HG03460 (cell line): Measurements from ENCODE around the gene DIP2B.
"Not testable (repeated sequence)": the region's sequence is repeated elsewhere in the genome, so short reads cannot be mapped to it uniquely, and the experiment has no call there.

Source experiments
- ATAC-seq: cut with Tn5 transposase; IDR thresholded peaks from one replicate; pipeline ENCODE4 v1.9.1; 2021; ENCODE audit not compliant: unreplicated experiment

DIP2B gene

DNA sequence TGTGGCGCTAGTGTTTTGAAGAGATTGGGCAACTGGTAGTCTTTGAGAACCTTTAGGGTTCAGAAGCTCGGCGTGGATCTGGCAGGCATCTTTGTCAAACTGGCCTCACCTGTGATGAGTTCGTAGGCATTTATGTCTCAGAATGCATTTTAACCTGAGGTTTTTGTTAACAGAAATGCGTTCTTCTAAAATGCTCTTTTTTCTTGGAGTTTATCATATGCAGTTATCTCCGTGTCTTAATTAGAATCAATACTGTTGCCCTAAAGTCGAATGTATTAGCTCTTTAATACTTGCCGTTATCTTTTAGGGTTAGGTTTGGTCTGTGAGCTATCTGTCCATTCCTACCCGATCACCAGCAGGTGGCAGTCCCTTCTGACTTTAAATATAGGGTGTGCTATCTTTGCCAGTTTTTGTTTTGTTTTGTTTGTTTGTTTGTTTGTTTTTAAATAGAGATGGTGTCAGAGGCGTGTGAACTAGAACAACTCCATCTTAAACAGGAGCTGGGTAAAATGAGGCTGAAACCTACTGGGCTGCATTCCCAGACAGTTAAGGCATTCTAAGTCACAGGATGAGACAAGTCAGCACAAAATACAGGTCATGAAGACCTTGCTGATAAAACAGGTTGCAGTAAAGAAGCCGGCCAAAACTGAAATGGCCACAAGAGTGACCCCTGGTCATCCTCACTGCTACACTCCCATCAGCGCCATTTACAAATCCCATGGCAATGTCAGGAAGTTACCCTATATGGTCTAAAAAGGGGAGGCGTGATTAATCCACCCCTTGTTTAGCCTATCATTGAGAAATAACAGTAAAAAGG lies 260.5 kb downstream of the DIP2B start:
- ATAC-seq: peak; percentile 22

DNA sequence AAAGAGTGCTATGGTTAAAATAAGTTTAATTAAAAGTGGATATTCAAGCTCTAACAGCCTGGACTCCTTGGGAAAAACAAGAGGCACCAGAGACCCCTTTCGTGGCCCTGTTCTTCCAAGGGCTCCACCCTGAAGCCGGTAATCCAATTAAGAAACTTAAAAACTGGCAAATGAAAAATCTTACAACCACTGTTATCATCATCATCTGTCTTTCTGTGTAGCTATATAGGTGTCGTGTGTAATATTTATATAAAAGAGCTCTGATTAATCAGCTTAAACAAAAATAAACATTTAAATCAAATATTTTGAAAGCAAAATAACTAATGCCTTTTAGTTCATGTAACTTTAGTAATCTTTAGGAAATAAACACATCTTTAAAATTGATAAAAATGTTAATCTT lies 263.6 kb downstream of the DIP2B start:
- no peak for ATAC-seq

DNA sequence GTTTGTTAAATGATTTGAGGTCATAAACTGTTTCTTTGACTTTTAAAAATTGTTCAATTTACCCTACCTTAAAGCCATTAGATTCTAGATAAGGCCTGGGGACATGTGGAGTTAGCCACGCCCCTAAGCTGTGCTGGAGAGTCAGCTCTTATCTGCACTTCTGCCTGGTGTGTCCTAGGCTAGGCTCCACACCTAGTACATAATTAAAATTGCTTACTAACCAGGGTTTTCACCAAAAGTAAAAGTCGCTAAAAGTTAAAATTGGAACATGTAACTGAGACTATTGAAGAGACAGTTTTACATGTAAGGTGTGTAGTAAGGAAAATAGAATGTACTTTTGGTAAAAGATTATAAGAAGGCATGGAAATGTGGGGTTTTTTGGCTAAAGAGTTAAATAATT lies 264.0 kb downstream of the DIP2B start:
- ATAC-seq: not testable (repeated sequence)

DNA sequence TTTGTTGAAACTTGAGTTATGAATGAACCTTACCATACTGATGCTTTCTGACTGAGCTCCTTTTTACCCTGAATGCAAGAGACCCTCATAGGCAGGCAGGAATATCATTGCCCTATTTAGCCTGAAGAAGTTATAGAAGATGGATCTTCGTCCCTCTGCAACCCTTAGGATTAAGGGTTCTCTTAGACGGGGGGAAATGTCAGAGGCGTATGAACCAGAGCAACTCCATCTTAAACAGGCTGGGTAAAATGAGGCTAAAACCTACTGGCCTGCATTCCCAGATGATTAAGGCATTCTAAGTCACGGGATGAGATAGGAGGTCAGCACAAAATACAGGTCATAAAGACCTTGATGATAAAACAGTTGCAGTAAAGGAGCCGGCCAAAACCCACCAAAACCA lies 266.6 kb downstream of the DIP2B start:
- no peak for ATAC-seq

DNA sequence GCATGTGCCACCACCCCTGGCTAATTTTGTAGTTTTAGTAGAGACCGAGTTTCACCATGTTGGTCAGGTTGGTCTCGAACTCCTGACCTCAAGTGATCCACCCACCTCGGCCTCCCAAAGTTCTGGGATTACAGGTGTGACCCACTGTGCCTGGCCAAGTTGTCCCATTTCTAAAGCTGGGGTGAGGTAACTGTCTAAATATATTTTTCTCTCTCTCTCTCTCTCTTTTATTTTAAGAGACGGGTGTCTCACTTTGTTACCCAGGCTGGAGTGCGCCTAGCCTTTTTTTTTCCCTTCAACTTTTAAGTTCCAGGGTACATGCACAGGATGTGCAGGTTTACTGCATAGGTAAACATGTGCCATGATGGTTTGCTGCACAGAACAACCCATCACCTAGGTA lies 267.7 kb downstream of the DIP2B start:
- ATAC-seq: no peak

DNA sequence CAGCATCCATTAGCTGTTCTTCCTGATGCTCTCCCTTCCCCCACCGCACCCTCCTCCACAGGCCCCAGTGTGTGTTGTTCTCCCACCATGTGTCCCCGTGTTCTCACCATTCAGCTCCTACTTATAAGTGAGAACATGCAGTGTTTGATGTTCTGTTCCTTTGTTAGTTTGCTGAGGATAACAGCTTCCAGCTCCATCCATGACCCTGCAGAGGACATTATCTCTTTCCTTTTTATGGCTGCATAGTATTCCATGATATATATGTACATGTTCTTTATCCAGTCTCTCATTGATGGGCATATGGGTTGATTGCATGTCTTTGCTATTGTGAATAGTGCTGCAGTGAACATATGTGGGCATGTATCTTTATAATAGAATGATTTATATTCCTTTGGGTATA lies 268.1 kb downstream of the DIP2B start:
- no peak for ATAC-seq

DNA sequence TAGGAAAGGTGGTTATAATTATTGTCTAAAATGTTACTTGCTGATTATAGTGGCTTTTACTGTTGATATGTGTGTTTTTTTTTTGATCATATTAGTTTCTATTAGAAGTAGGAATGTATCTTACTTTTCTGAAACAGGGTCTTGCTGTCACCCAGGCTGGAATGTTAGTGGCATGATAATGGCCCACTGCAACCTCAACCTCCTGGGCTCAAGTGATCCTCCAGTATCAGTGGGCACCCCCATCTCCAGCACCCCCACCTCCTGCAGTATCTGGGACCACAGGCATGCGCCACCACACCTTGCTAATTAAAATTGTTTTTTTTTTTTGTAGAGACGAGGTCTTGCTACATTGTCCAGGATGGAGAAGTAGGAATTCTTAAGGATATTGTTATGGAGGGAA lies 270.5 kb downstream of the DIP2B start:
- ATAC-seq: no peak

DNA sequence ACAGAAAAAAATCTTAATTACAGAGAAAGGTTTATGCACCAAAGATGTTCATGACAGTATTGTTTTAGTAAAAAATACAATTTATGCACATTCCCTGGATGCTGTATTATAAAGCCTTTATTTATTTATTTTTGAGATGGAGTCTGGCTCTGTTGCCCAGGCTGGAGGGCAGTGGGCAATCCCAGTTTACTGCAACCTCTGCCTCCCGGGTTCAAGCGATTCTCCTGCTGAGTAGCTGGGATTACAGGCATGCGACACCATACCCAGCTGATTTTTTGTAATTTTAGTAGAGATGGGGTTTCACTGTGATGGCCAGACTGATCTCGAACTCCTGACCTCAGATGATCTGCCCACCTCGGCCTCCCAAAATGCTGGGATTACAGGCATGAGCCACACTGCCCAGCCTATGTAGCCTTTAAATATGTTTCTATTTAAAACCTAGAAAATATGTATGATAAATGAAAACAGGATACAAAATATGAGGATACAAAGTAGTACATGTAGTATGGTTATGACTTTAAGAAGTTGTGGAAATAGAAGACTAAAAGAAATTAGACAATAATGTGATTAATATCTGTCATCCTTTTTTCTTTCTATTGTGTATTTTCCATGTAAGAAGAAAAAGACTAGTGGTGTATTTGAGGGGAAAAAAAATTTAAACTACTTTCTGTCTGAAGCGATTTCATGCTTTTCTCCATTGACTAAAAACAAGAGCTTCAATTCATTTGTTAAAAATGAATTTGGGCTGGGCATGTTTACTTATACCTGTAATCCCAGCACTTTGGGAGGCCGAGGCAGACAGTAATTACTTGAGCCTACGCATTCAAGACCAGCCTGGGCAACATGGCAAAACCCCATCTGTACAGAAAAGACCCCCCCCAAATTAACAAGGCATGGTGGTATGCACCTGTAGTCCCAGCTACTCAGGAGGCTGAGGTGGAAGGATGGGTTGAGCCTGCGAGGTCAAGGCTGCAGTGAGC lies 272.3 kb downstream of the DIP2B start:
- no peak for ATAC-seq

DNA sequence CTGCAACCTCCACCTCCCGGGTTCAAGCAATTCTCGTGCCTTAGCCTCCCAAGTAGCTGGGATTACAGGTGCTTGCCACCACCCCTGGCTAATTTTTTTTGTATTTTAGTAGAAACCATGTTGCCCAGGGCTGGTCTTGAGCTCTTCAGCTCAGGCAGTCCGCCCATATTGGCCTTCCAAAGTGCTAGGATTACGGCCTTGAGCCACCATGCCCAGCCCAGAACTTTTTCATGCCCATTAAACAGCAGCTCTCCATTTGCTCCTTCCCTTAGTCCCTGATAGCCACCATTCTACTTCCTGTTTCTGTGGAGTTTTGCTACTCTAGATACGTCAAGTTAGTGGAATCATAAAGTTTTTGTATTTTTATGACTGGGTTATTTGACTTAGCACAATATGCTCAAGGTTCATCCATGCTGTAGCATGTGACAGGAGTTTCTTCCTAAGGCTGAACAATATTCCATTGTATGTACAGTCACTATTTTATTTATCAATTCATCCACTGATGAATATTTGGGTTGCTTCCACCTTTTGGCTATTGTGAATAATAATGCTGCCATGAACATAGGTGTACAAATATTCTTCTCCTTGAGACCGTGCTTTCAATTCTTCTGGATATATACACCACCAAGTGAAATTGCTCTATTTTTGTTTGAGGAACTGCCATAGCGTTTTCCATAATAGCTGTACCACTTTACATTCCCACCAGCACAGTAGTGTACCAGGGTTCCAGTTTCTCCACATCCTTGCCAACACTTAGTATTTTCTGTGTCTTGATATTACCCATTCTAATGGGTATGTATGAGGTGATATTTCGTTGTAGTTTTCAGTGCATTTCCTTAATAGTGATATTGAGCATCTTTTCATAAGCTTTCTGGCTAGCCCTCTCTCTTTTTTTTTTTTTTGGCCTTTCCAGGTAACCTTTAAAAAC lies 274.1 kb downstream of the DIP2B start:
- ATAC-seq: no peak

DNA sequence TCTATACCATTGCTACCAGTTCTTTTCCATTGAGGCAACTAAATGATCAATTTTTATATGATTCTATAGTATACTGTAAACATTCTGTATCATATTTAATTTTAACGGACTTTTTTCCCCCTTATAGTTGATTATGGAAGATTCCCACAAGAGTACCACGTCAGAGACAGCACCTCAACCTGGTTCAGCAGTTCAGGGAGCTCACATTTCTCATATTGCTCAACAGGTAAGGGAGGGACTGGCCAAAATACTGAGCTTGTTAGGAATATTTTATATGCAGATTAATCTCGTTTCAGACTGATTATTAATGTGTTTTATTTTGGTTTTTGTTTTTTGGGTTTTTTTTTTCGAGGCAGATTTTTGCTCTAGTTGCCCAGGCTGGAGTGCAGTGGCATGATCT lies 275.2 kb downstream of the DIP2B start:
- ATAC-seq: no peak

DNA sequence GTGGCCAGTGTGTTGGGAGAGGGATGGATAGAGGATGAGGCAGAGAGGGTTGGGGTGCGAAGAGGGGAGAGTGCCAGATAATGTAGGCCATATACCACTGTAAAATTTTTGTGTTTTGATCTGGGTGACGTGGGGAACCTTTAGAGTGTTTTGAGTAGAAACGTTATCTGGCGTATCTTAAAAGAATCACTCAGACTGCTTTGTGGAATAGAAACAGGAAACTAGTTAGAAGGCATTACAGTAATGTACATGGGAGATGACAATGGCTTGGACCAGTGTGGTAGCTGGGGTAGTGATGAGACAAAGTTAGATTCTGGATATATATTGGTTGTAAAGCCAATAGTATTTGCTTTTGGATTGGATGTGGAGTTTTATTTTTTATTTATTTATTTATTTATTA lies 279.7 kb downstream of the DIP2B start:
- ATAC-seq: no peak

DNA sequence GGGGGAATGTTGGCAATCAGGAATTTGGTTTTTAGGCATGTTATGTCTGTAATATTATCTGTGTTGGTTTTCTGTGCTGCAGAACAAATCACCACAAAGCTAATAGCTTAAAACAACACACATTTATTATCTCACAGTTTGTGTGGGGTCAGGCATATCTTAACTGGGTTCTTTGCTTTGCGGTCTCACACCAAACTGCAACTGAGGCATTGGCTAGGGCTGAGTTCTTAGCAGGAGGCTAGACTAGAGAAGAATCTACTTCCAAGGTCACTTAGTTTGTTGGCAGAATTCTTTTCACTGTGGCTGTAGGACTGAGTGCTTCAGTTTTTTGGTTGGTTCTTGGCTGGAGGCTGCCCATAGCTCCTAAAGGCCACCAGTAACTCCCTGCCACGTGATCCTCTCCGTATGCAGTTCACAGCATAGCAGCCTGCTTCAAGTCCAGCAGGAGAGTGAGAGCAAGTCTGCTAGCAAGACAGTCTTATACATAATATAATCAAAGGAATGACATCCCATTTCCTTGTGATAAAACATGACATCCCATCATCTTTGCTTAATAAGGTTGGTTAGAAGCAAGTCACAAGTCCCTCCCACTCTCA lies 280.7 kb downstream of the DIP2B start:
- no peak for ATAC-seq

DNA sequence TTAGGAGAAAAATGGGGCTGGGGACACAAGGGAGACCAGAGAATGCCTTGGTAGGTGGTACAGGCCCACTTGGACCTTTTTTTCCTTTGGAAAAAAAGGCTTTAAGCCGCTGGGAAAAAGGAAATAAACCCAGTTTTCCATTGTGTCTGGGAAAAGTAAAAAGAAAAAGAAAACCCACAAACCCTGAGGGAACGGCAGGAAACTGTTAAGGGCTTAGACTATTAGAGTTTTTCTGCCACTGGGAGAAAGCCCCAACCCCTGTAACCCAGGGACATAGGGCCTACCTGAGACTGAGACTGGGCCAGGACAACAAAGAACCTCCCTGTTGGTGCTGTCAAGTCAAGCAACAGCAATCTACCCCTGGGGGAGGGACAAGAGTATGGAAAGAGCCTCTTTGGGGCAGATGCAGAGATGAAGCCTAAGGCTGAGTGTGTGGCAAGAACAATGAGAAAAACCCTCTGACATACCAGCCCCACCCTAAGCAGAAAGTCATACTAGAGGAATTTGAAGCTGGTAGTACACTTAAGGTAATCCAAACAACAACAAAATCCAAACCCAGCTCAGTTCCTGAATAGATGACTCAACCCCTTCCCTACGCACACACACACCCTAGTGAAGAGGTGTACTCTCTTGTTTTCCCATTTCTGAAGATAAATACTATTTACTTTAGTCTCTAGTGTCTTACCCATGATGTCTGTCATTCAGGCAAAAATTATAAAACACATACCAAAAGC lies 281.9 kb downstream of the DIP2B start:
- ATAC-seq: no peak

DNA sequence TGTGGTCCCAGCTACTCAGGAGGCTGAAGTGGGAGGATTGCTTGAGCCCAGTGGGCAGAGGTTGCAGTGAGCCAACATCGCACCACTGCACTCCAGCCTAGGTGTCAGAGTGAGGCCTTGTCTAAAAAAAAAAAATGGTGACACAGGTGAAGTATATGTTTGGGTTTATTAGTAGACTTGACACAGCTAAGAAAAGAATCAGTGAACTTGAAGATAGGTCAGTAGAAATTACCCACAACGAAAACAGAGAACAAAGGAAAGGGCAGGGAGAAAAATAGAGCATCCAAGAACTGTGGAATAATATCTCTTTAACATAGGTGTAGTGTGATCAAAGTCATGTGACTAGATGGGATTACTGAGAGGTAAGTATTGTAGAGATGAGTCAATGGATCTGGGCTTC lies 282.8 kb downstream of the DIP2B start:
- ATAC-seq: no peak

DNA sequence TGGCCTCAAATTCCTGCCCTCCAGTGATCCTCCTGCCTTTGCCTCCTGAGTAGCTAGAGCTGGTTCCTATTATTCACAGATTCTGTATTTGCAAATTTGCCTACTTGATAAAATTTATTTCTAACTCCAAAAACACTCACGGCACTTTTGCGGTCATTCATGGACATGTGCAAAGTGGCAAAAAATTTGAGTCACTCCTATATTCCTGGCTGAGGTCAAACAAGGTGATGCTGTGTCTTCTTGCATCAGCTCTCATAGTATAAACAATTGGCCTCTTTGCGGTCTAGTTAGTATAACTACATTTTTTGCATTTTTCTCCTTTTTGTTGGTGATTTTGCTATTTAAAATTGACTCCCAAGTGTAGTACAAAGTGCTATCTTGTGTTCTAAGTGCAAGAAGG lies 283.8 kb downstream of the DIP2B start:
- no peak for ATAC-seq

DNA sequence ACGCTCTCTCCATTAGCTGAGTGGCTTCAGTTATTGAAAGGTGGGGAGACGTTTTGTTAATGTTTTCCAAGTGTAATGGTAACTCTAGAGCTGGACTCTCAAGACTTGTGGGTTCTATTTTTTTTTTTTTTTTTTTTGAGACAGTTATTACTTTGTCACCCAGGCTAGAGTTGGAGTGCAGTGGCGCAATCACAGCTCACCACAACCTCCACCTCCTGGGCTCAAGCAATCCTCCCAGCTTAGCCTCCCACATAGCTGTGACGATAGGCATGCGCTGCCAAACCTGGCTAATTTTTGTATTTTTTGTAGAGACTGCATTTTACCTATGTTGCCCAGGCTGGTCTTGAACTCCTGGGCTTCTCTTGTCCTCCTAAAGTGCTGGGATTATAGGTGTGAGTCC lies 285.3 kb downstream of the DIP2B start:
- no peak for ATAC-seq
